Testis (tissue), 2 donors: ENCODE measurements around the gene KLHL3.

ENCODE experiments used
- POLR2A ChIP-seq: fragments of 450-650 bp; IDR thresholded peaks from one replicate; pipeline ENCODE4 v1.6.1; 2017; ENCODE audit warnings: antibody characterized with exemption, mild to moderate bottlenecking, moderate library complexity
- TF ChIP-seq, protein P1 (sequence below), 3 experiments: fragments of 450-650 bp in 2 of 3; fragments of 200-600 bp in 1 of 3; sonication (generic) in 1 of 3; IDR thresholded peaks; one replicate each; pipeline ENCODE4 v1.5.1; 2016 to 2019; ENCODE audit warnings: antibody characterized with exemption in 3 of 3, mild to moderate bottlenecking in 2 of 3, moderate library complexity in 1 of 3

DNA sequence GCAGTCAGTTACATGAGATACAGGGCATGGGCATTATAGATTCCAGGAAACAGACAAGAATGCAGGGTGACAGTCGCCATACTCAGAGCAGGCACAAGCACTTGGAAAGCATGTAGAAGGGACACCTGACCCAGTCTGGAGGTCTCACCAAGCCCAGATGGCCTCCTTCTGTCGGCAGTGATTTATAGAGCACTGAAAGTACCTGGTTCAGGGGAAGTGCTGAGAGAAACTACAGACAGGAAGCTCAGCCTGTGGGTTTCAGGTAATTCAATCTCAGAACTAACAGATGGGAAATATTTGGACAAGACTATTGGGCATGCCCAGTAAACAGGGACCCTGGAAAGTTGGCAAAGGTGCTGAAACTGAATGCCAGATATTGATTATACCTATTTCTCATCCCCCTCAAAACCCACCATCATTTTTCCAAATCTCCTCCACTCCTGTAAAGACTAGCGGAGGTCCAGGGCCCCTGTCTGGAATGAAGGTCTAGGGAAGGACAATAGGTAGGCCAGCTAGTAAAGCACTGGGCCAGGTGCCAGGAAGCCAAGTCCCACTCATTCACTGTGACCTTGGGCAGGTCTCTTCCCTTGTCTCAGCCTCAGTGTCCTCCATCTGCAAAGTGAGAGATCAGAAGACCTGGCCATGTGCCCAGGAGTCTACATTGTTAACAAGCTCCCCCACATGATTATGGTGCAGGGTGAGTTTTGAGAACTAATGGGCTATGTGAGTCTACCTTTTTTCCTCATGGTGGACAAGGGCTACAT is 26.9 kb downstream of the KLHL3 start:
- TF ChIP-seq, protein P1, sequence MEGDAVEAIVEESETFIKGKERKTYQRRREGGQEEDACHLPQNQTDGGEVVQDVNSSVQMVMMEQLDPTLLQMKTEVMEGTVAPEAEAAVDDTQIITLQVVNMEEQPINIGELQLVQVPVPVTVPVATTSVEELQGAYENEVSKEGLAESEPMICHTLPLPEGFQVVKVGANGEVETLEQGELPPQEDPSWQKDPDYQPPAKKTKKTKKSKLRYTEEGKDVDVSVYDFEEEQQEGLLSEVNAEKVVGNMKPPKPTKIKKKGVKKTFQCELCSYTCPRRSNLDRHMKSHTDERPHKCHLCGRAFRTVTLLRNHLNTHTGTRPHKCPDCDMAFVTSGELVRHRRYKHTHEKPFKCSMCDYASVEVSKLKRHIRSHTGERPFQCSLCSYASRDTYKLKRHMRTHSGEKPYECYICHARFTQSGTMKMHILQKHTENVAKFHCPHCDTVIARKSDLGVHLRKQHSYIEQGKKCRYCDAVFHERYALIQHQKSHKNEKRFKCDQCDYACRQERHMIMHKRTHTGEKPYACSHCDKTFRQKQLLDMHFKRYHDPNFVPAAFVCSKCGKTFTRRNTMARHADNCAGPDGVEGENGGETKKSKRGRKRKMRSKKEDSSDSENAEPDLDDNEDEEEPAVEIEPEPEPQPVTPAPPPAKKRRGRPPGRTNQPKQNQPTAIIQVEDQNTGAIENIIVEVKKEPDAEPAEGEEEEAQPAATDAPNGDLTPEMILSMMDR (IDR thresholded peaks at IDR 0.05), result no peak
- TF ChIP-seq POLR2A, result no peak
